Naive thymus-derived CD4-positive, alpha-beta T cell (primary cell): ENCODE results near the gene BHLHE23. TPM values are rescaled to one million over a fixed set of nuclear protein-coding genes. Genes with fewer than 3 reads are reported as not detected.

Experiments used
- ATAC-seq: fragments of 150-1000 bp; cut with Tn5 transposase; 2 replicates; pipeline ENCODE4 v1.10.0; 2021; ENCODE audit warnings: mild to moderate bottlenecking, moderate library complexity
- CTCF ChIA-PET: fragments of 350-600 bp; sonication (Branson Sonifier 250); formaldehyde crosslinking; loops from one replicate; lab custom pipeline; 2021; ENCODE audit warnings: antibody characterized with exemption; lab: Charles Lee
- POLR2A ChIA-PET: fragments of 350-600 bp; sonication (Branson Sonifier 250); formaldehyde crosslinking; loops from one replicate; lab custom pipeline; 2021; ENCODE audit warnings: antibody characterized with exemption, inconsistent platforms; lab: Charles Lee
- DNase-seq, 9 donors: peaks; one replicate each; pipeline versions ENCODE4 v3.0.0 to v3.0.0-alpha.2; 2020 to 2022; ENCODE audit warnings: mixed read lengths in 1 of 9
- H3K27ac ChIP-seq: one replicate; pipeline ENCODE4 v1.7.0; 2013; ENCODE audit warnings: mild to moderate bottlenecking, low read depth, low read length, moderate library complexity
- H3K27me3 ChIP-seq, 2 donors: one replicate each; pipeline ENCODE4 v1.7.0; 2013; ENCODE audit warnings: low read length in 2 of 2, mild to moderate bottlenecking in 2 of 2, moderate library complexity in 2 of 2; ENCODE audit not compliant: control insufficient read depth in 2 of 2, insufficient read depth in 2 of 2
- H3K36me3 ChIP-seq, 3 experiments: 1 replicate in 2 of 3; 2 replicates in 1 of 3; pipeline ENCODE4 v1.7.0; 2013; ENCODE audit warnings: low read length in 3 of 3, mild to moderate bottlenecking in 3 of 3, moderate library complexity in 1 of 3; ENCODE audit not compliant: insufficient read depth in 3 of 3, control insufficient read depth in 2 of 3
- H3K4me1 ChIP-seq, 2 donors: one replicate each; pipeline ENCODE4 v1.7.0; 2013; ENCODE audit warnings: low read length in 2 of 2, mild to moderate bottlenecking in 2 of 2, moderate library complexity in 1 of 2; ENCODE audit not compliant: control insufficient read depth in 2 of 2, insufficient read depth in 2 of 2
- H3K4me3 ChIP-seq: 2 replicates; pipeline ENCODE4 v1.7.0; 2013; ENCODE audit warnings: mild to moderate bottlenecking, low read length
- H3K9me3 ChIP-seq, 3 experiments: 1 replicate in 2 of 3; 2 replicates in 1 of 3; pipeline ENCODE4 v1.7.0; 2013; ENCODE audit warnings: low read length in 3 of 3; ENCODE audit not compliant: control insufficient read depth in 2 of 3
- H3K27ac Mint-ChIP-seq, 9 donors: one replicate each; pipeline ENCODE4 v1.8.0; 2020 to 2022; ENCODE audit warnings: mixed read lengths in 9 of 9, mild to moderate bottlenecking in 8 of 9, moderate library complexity in 5 of 9, inconsistent platforms in 2 of 9
- H3K27me3 Mint-ChIP-seq, 5 donors: one replicate each; pipeline ENCODE4 v1.8.0; 2021 to 2022; ENCODE audit warnings: mixed read lengths in 5 of 5, mild to moderate bottlenecking in 1 of 5
- H3K36me3 Mint-ChIP-seq, 5 donors: one replicate each; pipeline ENCODE4 v1.8.0; 2020 to 2022; ENCODE audit warnings: mixed read lengths in 5 of 5, mild to moderate bottlenecking in 3 of 5, inconsistent platforms in 1 of 5
- H3K4me1 Mint-ChIP-seq, 7 donors: one replicate each; pipeline ENCODE4 v1.8.0; 2020 to 2022; ENCODE audit warnings: mixed read lengths in 7 of 7, mild to moderate bottlenecking in 3 of 7, inconsistent platforms in 1 of 7
- H3K4me3 Mint-ChIP-seq, 10 donors: one replicate each; pipeline ENCODE4 v1.8.0; 2020 to 2022; ENCODE audit warnings: mild to moderate bottlenecking in 10 of 10, mixed read lengths in 10 of 10, moderate library complexity in 6 of 10, inconsistent platforms in 2 of 10
- H3K9me3 Mint-ChIP-seq, 11 donors: one replicate each; pipeline ENCODE4 v1.8.0; 2020 to 2022; ENCODE audit warnings: mixed read lengths in 11 of 11, mild to moderate bottlenecking in 4 of 11, inconsistent platforms in 1 of 11, moderate library complexity in 1 of 11
- intact Hi-C, 2 donors: fragments of 100-400 bp; cut with micrococcal nuclease; formaldehyde crosslinking; loops; one replicate each; pipeline ENCODE4 v1.15.1; 2023
- polyA plus RNA-seq, 2 donors: library from polyadenylated mRNA; unstranded; fragments of 300-500 nt; fragmentation: Illumina TruSeq; gene quantifications; one replicate each; pipeline ENCODE4 v1.2.3, GENCODE V29; 2021
- total RNA-seq, 6 experiments: library from RNA in 5 of 6; stranded (reverse) in 5 of 6; gene quantifications; 1 replicate in 5 of 6; 2 replicates in 1 of 6; pipeline ENCODE4 v1.2.3 and lab custom pipeline; 2021 to 2026

BHLHE23 gene
- total and polyA plus RNA-seq, 7 experiments from 2014 or later: not detected

- no peaks in the 10 kb centered on the region for H3K9me3 ChIP-seq
- H3K27me3 ChIP-seq: peaks cover 9 to 10% of the 10 kb centered on the region in 2 donors
- peak overlapping the region in 5 of 10 donors; percentile 32 to 70 (median 55) for H3K4me3 Mint-ChIP-seq
- no peaks in the 10 kb centered on the region for H3K36me3 ChIP-seq
- H3K9me3 Mint-ChIP-seq: peaks cover 0 to 3% (median 0%) of the 10 kb centered on the region in 11 donors
- peaks cover 15 to 19% of the 10 kb centered on the region in 2 donors for H3K4me1 ChIP-seq
- intact Hi-C loops: loop anchor here (1.0 kb wide), 3 partner anchors 19 to 73 kb away; no protein-coding TSS in a partner anchor
- no peak for DNase-seq
- H3K27me3 Mint-ChIP-seq: peaks cover 32 to 50% (median 38%) of the 10 kb centered on the region in 5 donors
- H3K4me3 ChIP-seq: peak overlapping the region; percentile 36
- no peak overlapping the region for H3K27ac Mint-ChIP-seq
- no peaks in the 10 kb centered on the region for H3K36me3 Mint-ChIP-seq
- ChIA-PET CTCF (interaction anchor here (0.6 to 1.7 kb wide), 14 partner anchors 20 to 323 kb away, joined by 3 to 8 read pairs (median 4); partner anchors contain the start of gene SLC17A9), POLR2A (interaction anchor here (0.6 to 1.5 kb wide), 5 partner anchors 19 to 55 kb away, joined by 3 to 9 read pairs (median 3); no protein-coding TSS in a partner anchor)
- ATAC-seq: no peak
- no peak overlapping the region for H3K27ac ChIP-seq
- peaks cover 19 to 29% (median 22%) of the 10 kb centered on the region in 7 donors for H3K4me1 Mint-ChIP-seq
Measured at GRCh38 chr20:62972845-62973745, 33.7 kb downstream of the BHLHE23 start.

- Mint-ChIP-seq H3K36me3 (no peaks in the 10 kb centered on the region), H3K27ac (peak overlapping the region in 6 of 9 donors; percentile 3 to 38 (median 17)), H3K9me3 (peaks cover 0 to 3% (median 0%) of the 10 kb centered on the region in 11 donors), H3K4me3 (peak overlapping the region; percentile 36 to 85 (median 62)), H3K4me1 (peaks cover 10 to 20% (median 14%) of the 10 kb centered on the region in 7 donors), H3K27me3 (peaks cover 27 to 49% (median 37%) of the 10 kb centered on the region in 5 donors)
- H3K27me3 ChIP-seq: peaks cover 9 to 10% of the 10 kb centered on the region in 2 donors
- no peak overlapping the region for H3K27ac ChIP-seq
- intact Hi-C loops: loop anchor here (1.0 kb wide), 3 partner anchors 18 to 72 kb away; no protein-coding TSS in a partner anchor
- peak overlapping the region; percentile 36 for H3K4me3 ChIP-seq
- ATAC-seq (peak; percentile 97), DNase-seq (peak; percentile 70 to 86 (median 79))
- POLR2A ChIA-PET: interaction anchor here (0.6 to 1.5 kb wide), 5 partner anchors 18 to 54 kb away, joined by 3 to 9 read pairs (median 3); no protein-coding TSS in a partner anchor
- CTCF ChIA-PET: interaction anchor here (0.6 to 1.7 kb wide), 14 partner anchors 19 to 323 kb away, joined by 3 to 8 read pairs (median 4); partner anchors contain the start of gene SLC17A9
- no peaks in the 10 kb centered on the region for H3K36me3 ChIP-seq
- no peaks in the 10 kb centered on the region for H3K9me3 ChIP-seq
- H3K4me1 ChIP-seq: peaks cover 6 to 10% of the 10 kb centered on the region in 2 donors
Measured at GRCh38 chr20:62971950-62972844, 34.6 kb downstream of the BHLHE23 start.

DNA sequence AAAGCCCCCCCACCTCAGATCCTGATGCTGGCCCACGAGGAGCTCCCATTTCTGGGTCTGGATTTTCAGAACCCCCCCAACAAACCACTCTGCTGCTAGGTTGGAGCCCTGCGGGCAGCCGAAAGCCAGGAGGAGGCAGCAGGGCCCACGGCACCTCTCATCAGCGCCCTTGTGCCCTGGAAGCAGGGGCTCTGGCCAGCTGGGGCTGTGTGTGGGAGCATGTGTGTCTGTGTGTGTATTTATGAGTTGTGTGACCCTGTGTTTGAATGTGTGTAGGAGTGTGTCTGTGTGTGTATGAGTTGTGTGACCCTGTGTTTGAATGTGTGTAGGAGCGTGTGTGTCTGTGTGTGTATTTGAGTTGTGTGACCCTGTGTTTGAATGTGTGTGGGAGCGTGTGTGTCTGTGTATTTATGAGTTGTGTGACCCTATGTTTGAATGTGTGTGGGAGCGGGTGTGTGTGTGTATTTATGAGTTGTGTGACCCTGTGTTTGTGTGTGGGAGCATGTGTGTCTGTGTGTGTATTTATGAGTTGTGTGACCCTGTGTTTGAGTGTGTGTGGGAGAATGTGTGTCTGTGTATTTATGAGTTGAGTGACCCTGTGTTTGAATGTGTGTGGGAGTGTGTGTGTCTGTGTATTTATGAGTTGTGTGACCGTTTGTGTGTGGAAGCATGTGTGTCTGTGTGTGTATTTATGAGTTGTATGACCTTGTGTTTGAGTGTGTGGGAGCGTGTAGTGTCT lies 35.4 kb downstream of the BHLHE23 start:
- no peaks in the 10 kb centered on the region for H3K36me3 ChIP-seq
- CTCF ChIA-PET: interaction anchor here (0.6 to 3.2 kb wide), 4 partner anchors 17 to 1094 kb away, joined by 3 to 11 read pairs (median 4); no protein-coding TSS in a partner anchor
- peak overlapping the region in 8 of 10 donors; percentile 12 to 77 (median 56) for H3K4me3 Mint-ChIP-seq
- peaks cover 0 to 3% (median 0%) of the 10 kb centered on the region in 11 donors for H3K9me3 Mint-ChIP-seq
- DNase-seq: no peak
- H3K27me3 ChIP-seq: peaks cover 2 to 10% of the 10 kb centered on the region in 2 donors
- H3K27ac ChIP-seq: no peak overlapping the region
- peak overlapping the region in 4 of 9 donors; percentile 7 to 44 (median 26) for H3K27ac Mint-ChIP-seq
- POLR2A ChIA-PET: interaction anchor here (0.7 to 1.5 kb wide), 6 partner anchors 11 to 99 kb away, joined by 3 to 9 read pairs (median 3); no protein-coding TSS in a partner anchor
- H3K36me3 Mint-ChIP-seq: no peaks in the 10 kb centered on the region
- peaks cover 0 to 9% of the 10 kb centered on the region in 2 donors for H3K4me1 ChIP-seq
- H3K9me3 ChIP-seq: no peaks in the 10 kb centered on the region
- no peak overlapping the region for H3K4me3 ChIP-seq
- peaks cover 27 to 44% (median 33%) of the 10 kb centered on the region in 5 donors for H3K27me3 Mint-ChIP-seq
- H3K4me1 Mint-ChIP-seq: peaks cover 10 to 19% (median 14%) of the 10 kb centered on the region in 7 donors
- ATAC-seq: no peak
- intact Hi-C loops: no loop called here

DNA sequence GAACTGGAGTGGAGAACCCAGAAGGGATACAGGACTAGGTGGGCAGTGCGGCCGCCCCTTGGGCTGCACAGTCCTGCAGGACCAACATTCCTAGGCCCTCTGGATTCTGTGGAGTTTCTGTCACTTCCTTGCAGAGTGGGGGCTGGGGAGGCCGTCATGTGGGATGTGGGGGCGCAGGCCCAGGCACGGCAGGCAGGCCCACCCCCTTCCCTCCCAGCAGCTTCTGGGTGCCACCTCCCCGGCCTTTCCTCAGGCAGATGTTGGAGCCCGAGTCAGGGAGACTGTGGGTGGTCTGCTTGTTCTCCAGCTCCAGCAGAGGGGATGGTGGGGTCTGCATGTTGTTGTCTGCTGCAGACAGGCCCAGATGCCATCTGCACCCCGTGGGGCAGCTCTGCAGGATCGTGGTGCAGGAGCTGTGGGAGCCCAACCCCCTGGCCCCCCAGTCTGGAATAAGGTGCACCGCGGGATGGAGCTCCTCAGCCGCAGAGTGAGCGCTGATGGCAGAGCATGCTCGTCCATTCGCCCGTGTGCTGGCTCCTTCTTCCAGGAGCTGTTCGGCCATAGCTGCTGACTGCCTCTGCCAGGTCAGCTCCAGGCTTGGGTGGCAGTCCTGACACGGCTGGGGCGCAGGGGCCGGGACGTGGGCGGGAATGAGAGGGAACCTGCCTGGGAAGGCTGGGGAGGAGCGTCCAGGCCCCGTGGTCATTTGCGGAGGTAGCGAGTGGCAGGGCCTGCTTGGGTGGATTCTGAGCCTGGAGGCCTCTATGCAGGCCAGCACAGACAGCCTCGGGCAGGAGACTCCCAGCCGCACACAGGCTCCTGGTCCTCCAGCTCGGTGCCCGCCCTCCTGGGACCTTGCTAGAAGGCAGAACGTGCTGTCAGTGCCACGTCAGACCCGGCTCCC lies 36.2 kb downstream of the BHLHE23 start:
- Histone ChIP-seq H3K9me3 (no peaks in the 10 kb centered on the region), H3K4me3 (no peak overlapping the region), H3K4me1 (peaks cover 0 to 9% of the 10 kb centered on the region in 2 donors), H3K27ac (no peak overlapping the region), H3K36me3 (no peaks in the 10 kb centered on the region), H3K27me3 (peaks cover 2 to 10% of the 10 kb centered on the region in 2 donors)
- DNase-seq: no peak
- Mint-ChIP-seq H3K27ac (no peak overlapping the region), H3K9me3 (peaks cover 0 to 3% (median 0%) of the 10 kb centered on the region in 11 donors), H3K27me3 (peaks cover 27 to 36% (median 29%) of the 10 kb centered on the region in 5 donors), H3K36me3 (no peaks in the 10 kb centered on the region), H3K4me1 (peaks cover 10 to 19% (median 14%) of the 10 kb centered on the region in 7 donors), H3K4me3 (no peak overlapping the region)
- intact Hi-C loops: no loop called here
- CTCF ChIA-PET: interaction anchor here (0.6 to 3.2 kb wide), 4 partner anchors 9 to 1095 kb away, joined by 3 to 11 read pairs (median 4); no protein-coding TSS in a partner anchor
- POLR2A ChIA-PET: interaction anchor here (0.7 to 1.3 kb wide), 4 partner anchors 10 to 98 kb away, joined by 3 to 6 read pairs (median 3); no protein-coding TSS in a partner anchor
- no peak for ATAC-seq

- intact Hi-C loops: no loop called here
- Histone ChIP-seq H3K36me3 (no peaks in the 10 kb centered on the region), H3K27me3 (peaks cover 2 to 10% of the 10 kb centered on the region in 2 donors), H3K4me3 (no peak overlapping the region), H3K4me1 (peaks cover 0 to 9% of the 10 kb centered on the region in 2 donors), H3K9me3 (no peaks in the 10 kb centered on the region), H3K27ac (no peak overlapping the region)
- no peak for ATAC-seq
- peak overlapping the region in 1 of 9 donors; percentile 30 for H3K27ac Mint-ChIP-seq
- DNase-seq: no peak
- H3K9me3 Mint-ChIP-seq: peaks cover 0 to 3% (median 0%) of the 10 kb centered on the region in 11 donors
- H3K4me1 Mint-ChIP-seq: peaks cover 10 to 19% (median 14%) of the 10 kb centered on the region in 7 donors
- peaks cover 24 to 33% (median 27%) of the 10 kb centered on the region in 5 donors for H3K27me3 Mint-ChIP-seq
- no peaks in the 10 kb centered on the region for H3K36me3 Mint-ChIP-seq
- ChIA-PET CTCF (interaction anchor here (1.3 to 3.2 kb wide), 2 partner anchors 10 to 15 kb away, joined by 4 to 11 read pairs; no protein-coding TSS in a partner anchor), POLR2A (interaction anchor here (1.1 to 1.3 kb wide), 2 partner anchors 10 to 21 kb away, joined by 3 read pairs; no protein-coding TSS in a partner anchor)
- no peak overlapping the region for H3K4me3 Mint-ChIP-seq
Measured at GRCh38 chr20:62969939-62970306, 36.8 kb downstream of the BHLHE23 start.
